Esophagus squamous epithelium (tissue), 5 donors: ENCODE results near the gene ZEB2. TPM values are rescaled to one million over a fixed set of nuclear protein-coding genes. Genes with fewer than 3 reads are reported as not detected.

Experiments used
- DNase-seq: peaks from one replicate; lab custom pipeline; 2025; lab: John Stamatoyannopoulos, UW
- H3K27ac ChIP-seq, 4 donors: fragments of 200-600 bp; sonication (generic); one replicate each; pipeline ENCODE4 v1.5.1; 2016 to 2019; ENCODE audit warnings: mild to moderate bottlenecking in 1 of 4
- H3K27me3 ChIP-seq, 4 donors: fragments of 200-600 bp; sonication (generic); 1 replicate in 3 of 4; 2 replicates in 1 of 4; pipeline versions ENCODE4 v1.5.1 to v1.6.0; 2017 to 2021; ENCODE audit warnings: antibody characterized with exemption in 1 of 4
- H3K36me3 ChIP-seq, 3 donors: fragments of 200-600 bp; sonication (generic); one replicate each; pipeline ENCODE4 v1.5.1; 2016 to 2019
- H3K4me1 ChIP-seq, 3 donors: fragments of 200-600 bp; sonication (generic); one replicate each; pipeline ENCODE4 v1.5.1; 2017 to 2019
- H3K4me3 ChIP-seq, 4 donors: fragments of 200-600 bp; sonication (generic); 1 replicate in 3 of 4; 2 replicates in 1 of 4; pipeline ENCODE4 v1.5.1; 2016 to 2019; ENCODE audit warnings: mild to moderate bottlenecking in 2 of 4, moderate library complexity in 1 of 4
- H3K9me3 ChIP-seq, 3 donors: fragments of 200-600 bp; sonication (generic); one replicate each; pipeline ENCODE4 v1.5.1; 2016 to 2019
- CTCF ChIP-seq, 6 experiments: fragments of 450-650 bp in 4 of 6; fragments of 200-600 bp in 2 of 6; sonication (generic) in 2 of 6; IDR thresholded peaks; one replicate each; pipeline ENCODE4 v1.5.1; 2016 to 2019; ENCODE audit warnings: antibody characterized with exemption in 6 of 6, mild to moderate bottlenecking in 4 of 6, moderate library complexity in 4 of 6
- POLR2A ChIP-seq, 4 donors: fragments of 450-650 bp; IDR thresholded peaks; one replicate each; pipeline ENCODE4 v1.6.1; 2017; ENCODE audit warnings: antibody characterized with exemption in 4 of 4, mild to moderate bottlenecking in 4 of 4, moderate library complexity in 3 of 4
- WGBS, 2 donors: methylation state at CpG; one replicate each; pipeline ENCODE4 v1.1.5; 2018; 5-methylcytosine and 5-hydroxymethylcytosine counted together
- intact Hi-C: fragments of 100-400 bp; cut with DNase I; formaldehyde crosslinking; loops from one replicate; pipeline ENCODE4 v1.15.0; 2022
- total RNA-seq, 4 donors: library from RNA; depleted of rRNA; stranded (reverse); fragments of >200 nt; gene quantifications; one replicate each; pipeline ENCODE4 v1.1.0, GENCODE V29; 2016
- donor health status: DM: yes; HTN: yes; CAD: no.

ZEB2 gene
- total RNA-seq, 4 donors from 2014 or later = 3.1 to 56.5 (median 15.7) TPM

GRCh38 chr2:144522176-144522896 is 2.4 kb upstream of the ZEB2 start:
- H3K4me1 ChIP-seq = peaks cover 0 to 47% (median 9%) of the 10 kb centered on the region in 3 donors
- peak overlapping the region in 3 of 4 donors; percentile 47 to 78 (median 60) for H3K4me3 ChIP-seq
- TF ChIP-seq CTCF (IDR thresholded peaks at IDR 0.05) (no peak), POLR2A (IDR thresholded peaks at IDR 0.05) (no peak)
- no peaks in the 10 kb centered on the region for H3K36me3 ChIP-seq
- peaks cover 0 to 81% (median 12%) of the 10 kb centered on the region in 4 donors for H3K27me3 ChIP-seq
- peak overlapping the region; percentile 80 to 98 (median 95) for H3K27ac ChIP-seq
- 29 to 36% methylated on average over 8 of the region's 8 CpGs for WGBS, 2 donors
- no peaks in the 10 kb centered on the region for H3K9me3 ChIP-seq
- intact Hi-C loops = no loop called here
- DNase-seq = no peak

- Histone ChIP-seq H3K4me3 (peak overlapping the region in 3 of 4 donors; percentile 60 to 88 (median 67)), H3K27me3 (peaks cover 0 to 88% (median 12%) of the 10 kb centered on the region in 4 donors), H3K4me1 (peaks cover 3 to 50% (median 9%) of the 10 kb centered on the region in 3 donors), H3K36me3 (no peaks in the 10 kb centered on the region), H3K9me3 (no peaks in the 10 kb centered on the region), H3K27ac (peak overlapping the region; percentile 7 to 98 (median 95))
- no peak for DNase-seq
- intact Hi-C loops = no loop called here
- TF ChIP-seq POLR2A (IDR thresholded peaks at IDR 0.05) (no peak), CTCF (IDR thresholded peaks at IDR 0.05) (no peak)
- WGBS, 2 donors = 17% methylated on average over 3 to 4 of the region's 4 CpGs
Measured at GRCh38 chr2:144521686-144522085, 1.8 kb upstream of the ZEB2 start.

- WGBS, 2 donors = 28 to 41% methylated on average over 8 of the region's 8 CpGs
- peak overlapping the region; percentile 24 to 98 (median 95) for H3K27ac ChIP-seq
- intact Hi-C loops = no loop called here
- H3K27me3 ChIP-seq = peaks cover 0 to 95% (median 12%) of the 10 kb centered on the region in 4 donors
- no peak for DNase-seq
- H3K4me3 ChIP-seq = peak overlapping the region in 3 of 4 donors; percentile 60 to 88 (median 67)
- H3K4me1 ChIP-seq = peaks cover 8 to 57% (median 9%) of the 10 kb centered on the region in 3 donors
- no peaks in the 10 kb centered on the region for H3K9me3 ChIP-seq
- no peaks in the 10 kb centered on the region for H3K36me3 ChIP-seq
- TF ChIP-seq POLR2A (IDR thresholded peaks at IDR 0.05) (no peak), CTCF (IDR thresholded peaks at IDR 0.05) (no peak)
Measured at GRCh38 chr2:144520756-144521487, 1.0 kb upstream of the ZEB2 start.

GRCh38 chr2:144519597-144519933 is 354 bp downstream of the ZEB2 start:
- intact Hi-C loops = no loop called here
- Histone ChIP-seq H3K9me3 (no peaks in the 10 kb centered on the region), H3K4me1 (peaks cover 9 to 59% (median 11%) of the 10 kb centered on the region in 3 donors), H3K36me3 (no peaks in the 10 kb centered on the region), H3K27me3 (peaks cover 0 to 100% (median 12%) of the 10 kb centered on the region in 4 donors), H3K4me3 (peak overlapping the region; percentile 47 to 88 (median 64)), H3K27ac (peak overlapping the region; percentile 86 to 98 (median 95))
- TF ChIP-seq CTCF (IDR thresholded peaks at IDR 0.05) (no peak), POLR2A (IDR thresholded peaks at IDR 0.05) (no peak)
- no peak for DNase-seq
- 9 to 13% methylated on average over 3 of the region's 3 CpGs for WGBS, 2 donors
